ENCODE measurements around the gene GRIN3B. TPM values are rescaled to one million over a fixed set of nuclear protein-coding genes. Genes with fewer than 3 reads are reported as not detected.

Gene GRIN3B
- total and polyA plus RNA-seq, 9 of the 15 experiments (the other 6 are each of a cell fraction or from before 2014, with no cell fraction given): 0.06 to 0.95 (median 0.19) TPM; not detected in 6

DNA sequence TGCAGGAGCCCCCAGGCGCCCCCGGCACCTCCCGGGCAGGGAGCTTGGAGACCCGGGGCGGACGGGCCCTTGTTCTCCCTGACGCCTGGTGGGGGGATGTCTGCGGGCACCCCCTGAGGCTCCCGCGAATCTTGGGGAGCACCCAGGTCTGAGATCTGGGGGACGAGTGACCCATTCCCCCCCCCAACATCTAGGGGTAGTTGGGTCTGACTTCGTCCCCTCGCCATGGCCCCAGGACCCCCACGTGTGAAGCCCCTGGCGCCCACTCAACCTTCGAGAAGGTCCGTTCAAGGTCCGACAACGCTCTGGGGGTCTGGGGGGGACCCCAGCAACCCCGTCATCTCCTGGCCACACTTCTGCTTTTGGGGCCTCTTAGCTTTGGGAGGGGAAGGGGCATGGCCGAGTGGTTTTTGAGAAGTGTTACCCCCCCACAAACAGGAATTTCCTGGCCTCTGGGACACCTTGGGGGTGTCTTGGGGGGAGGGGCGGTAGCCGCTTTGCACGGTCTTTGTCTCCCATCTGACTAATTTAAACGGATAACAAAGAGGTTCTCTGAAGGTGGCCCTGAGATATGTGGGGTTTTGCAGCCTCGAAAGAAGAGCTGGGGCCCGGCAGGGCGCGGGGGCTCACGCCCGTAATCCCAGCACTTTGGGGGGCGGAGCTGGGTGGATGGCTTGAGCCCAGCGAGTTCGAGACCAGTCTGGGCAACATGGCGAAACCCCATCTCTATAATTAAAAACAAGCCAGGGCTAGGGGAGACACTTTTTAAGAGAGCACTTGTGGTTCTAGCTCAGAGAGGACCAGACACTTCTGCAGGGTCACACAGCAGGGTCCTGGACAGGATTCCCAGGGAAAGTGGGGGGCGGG is 26.8 kb downstream of the GRIN3B start:
- H3K79me2 ChIP-seq (ENCODE audit: control insufficient read depth, insufficient read depth, low read length): peaks cover 43% of the 10 kb centered on the region
- H3K4me1 ChIP-seq (replicated peaks in 1 of 2; ENCODE audit: control insufficient read depth in 2 of 2, insufficient read depth in 2 of 2, low read length in 2 of 2): peaks cover 22 to 68% of the 10 kb centered on the region in 2 experiments
- peaks cover 14% of the 10 kb centered on the region; the same call in 1 of the 3 replicates for H3K36me3 ChIP-seq (ENCODE audit: control insufficient read depth, insufficient read depth, low read length)
- H3K4me3 ChIP-seq: peak overlapping the region; percentile 87
- ATAC-seq (peak; percentile 14), FAIRE-seq (peak; percentile 61), DNase-seq (ENCODE audit: extremely low read depth in 1 of 4, low spot score in 3 of 4) (peak in 1 of 4 experiments; percentile 59)
- in situ Hi-C loops (cut with MboI): no loop called here
- H3K27me3 ChIP-seq (ENCODE audit: control insufficient read depth in 2 of 2, insufficient read depth in 2 of 2, low read length in 2 of 2): no peaks in the 10 kb centered on the region
- ChIA-PET POLR2A (interaction anchor here (0.5 to 8.5 kb wide), 17 partner anchors 10 to 1236 kb away, joined by 3 to 176 read pairs (median 4); partner anchors contain the start of gene ABCA7), CTCF (ENCODE audit: low intra/inter-chr PET ratio) (no interaction called here)
- intact Hi-C loops (cut with micrococcal nuclease): no loop called here
- WGBS (ENCODE audit: insufficient coverage, low coverage, missing lambda C conversion rate): 2% methylated on average over 28 of the region's 36 CpGs
- H3K27ac ChIP-seq (ENCODE audit: extremely low read depth, low read depth, low read length): peak overlapping the region; percentile 98
- TSS peak; percentile 83 for BruUV-seq (replicated peaks)
- H4K20me1 ChIP-seq (replicated peaks; ENCODE audit: control insufficient read depth, insufficient read depth, low read length): no peaks in the 10 kb centered on the region
- no peaks in the 10 kb centered on the region for H3K9me1 ChIP-seq (ENCODE audit: control insufficient read depth, insufficient read depth, low read length)
- peak overlapping the region; percentile 87 to 93 for H3K9ac ChIP-seq (ENCODE audit: insufficient read depth in 1 of 2, low read depth in 2 of 2, low read length in 2 of 2)
- peak overlapping the region; percentile 46 for H2AFZ ChIP-seq (ENCODE audit: low read depth, low read length)
- peak overlapping the region; percentile 77 for H3K4me2 ChIP-seq (ENCODE audit: insufficient read depth, low read length)
- no peaks in the 10 kb centered on the region for H3K9me3 ChIP-seq (replicated peaks; ENCODE audit: control insufficient read depth, insufficient read depth, low read depth, low read length)
- TF ChIP-seq MTF1 (CRISPR knock-in tag; IDR thresholded peaks at IDR 0.05; ENCODE audit: borderline replicate concordance) (no peak), RBM39 (optimal IDR thresholded peaks at IDR 0.05; ENCODE audit: low read depth, low read length) (no peak), HNRNPLL (IDR thresholded peaks at IDR 0.05; ENCODE audit: low read depth, low read length, poor library complexity, severe bottlenecking) (no peak), GATAD2B (IDR thresholded peaks at IDR 0.05; ENCODE audit: borderline replicate concordance) (peak; percentile 10; the same call in 1 of the 2 replicates), RBM22 (IDR thresholded peaks at IDR 0.05; ENCODE audit: low read depth, low read length, poor library complexity, severe bottlenecking) (peak; percentile 74), BRF1 (IDR thresholded peaks at IDR 0.05; ENCODE audit: borderline replicate concordance, extremely low read depth, insufficient read length) (no peak), MTA2 (IDR thresholded peaks at IDR 0.05; ENCODE audit: low read depth) (no peak), CBX3 (IDR thresholded peaks at IDR 0.05; ENCODE audit: borderline replicate concordance in 1 of 2, low read length in 2 of 2) (0 out of 3 replicates have a peak, but pooled peaks of 1 of the 2 experiments have one; percentile 21), RAD51 (IDR thresholded peaks at IDR 0.05; ENCODE audit: borderline replicate concordance, low read depth) (no peak), XRCC3 (IDR thresholded peaks at IDR 0.05) (no peak), SUPT5H (IDR thresholded peaks at IDR 0.05) (0 out of 2 replicates have a peak, but pooled peaks have one; percentile 1), HLTF (IDR thresholded peaks at IDR 0.05) (no peak), KDM1A (IDR thresholded peaks at IDR 0.05) (peak; percentile 44 to 80), ZNF197 (CRISPR knock-in tag; IDR thresholded peaks at IDR 0.05; ENCODE audit: low read depth) (peak; percentile 56; the same call in 1 of the 2 replicates), BACH1 (tag; IDR thresholded peaks at IDR 0.05) (no peak)
- TF ChIP-seq, protein P1, sequence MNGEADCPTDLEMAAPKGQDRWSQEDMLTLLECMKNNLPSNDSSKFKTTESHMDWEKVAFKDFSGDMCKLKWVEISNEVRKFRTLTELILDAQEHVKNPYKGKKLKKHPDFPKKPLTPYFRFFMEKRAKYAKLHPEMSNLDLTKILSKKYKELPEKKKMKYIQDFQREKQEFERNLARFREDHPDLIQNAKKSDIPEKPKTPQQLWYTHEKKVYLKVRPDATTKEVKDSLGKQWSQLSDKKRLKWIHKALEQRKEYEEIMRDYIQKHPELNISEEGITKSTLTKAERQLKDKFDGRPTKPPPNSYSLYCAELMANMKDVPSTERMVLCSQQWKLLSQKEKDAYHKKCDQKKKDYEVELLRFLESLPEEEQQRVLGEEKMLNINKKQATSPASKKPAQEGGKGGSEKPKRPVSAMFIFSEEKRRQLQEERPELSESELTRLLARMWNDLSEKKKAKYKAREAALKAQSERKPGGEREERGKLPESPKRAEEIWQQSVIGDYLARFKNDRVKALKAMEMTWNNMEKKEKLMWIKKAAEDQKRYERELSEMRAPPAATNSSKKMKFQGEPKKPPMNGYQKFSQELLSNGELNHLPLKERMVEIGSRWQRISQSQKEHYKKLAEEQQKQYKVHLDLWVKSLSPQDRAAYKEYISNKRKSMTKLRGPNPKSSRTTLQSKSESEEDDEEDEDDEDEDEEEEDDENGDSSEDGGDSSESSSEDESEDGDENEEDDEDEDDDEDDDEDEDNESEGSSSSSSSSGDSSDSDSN (IDR thresholded peaks at IDR 0.05; ENCODE audit: borderline replicate concordance in 1 of 2, low read depth in 2 of 2, low read length in 2 of 2): 0 out of 4 replicates have a peak, but pooled peaks of 1 of the 2 experiments have one; percentile 48
- TF ChIP-seq, protein P2, sequence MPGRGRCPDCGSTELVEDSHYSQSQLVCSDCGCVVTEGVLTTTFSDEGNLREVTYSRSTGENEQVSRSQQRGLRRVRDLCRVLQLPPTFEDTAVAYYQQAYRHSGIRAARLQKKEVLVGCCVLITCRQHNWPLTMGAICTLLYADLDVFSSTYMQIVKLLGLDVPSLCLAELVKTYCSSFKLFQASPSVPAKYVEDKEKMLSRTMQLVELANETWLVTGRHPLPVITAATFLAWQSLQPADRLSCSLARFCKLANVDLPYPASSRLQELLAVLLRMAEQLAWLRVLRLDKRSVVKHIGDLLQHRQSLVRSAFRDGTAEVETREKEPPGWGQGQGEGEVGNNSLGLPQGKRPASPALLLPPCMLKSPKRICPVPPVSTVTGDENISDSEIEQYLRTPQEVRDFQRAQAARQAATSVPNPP (IDR thresholded peaks at IDR 0.05; ENCODE audit: borderline replicate concordance, insufficient read depth, insufficient read length): no peak

Measured in K562 (cell line).